HL-60 (cell line): Measurements from ENCODE around the gene NKPD1.
A peak's percentile ranks its signal among the peaks of the same experiment; 100 is the strongest.

Experiments
- DNase-seq, 2 experiments: peaks; one replicate each; pipeline ENCODE4 v3.0.0-alpha.2; 2010 to 2020; ENCODE audit warnings: low read depth in 1 of 2, low spot score in 1 of 2
- H3K27ac ChIP-seq: fragments of 250-450 bp; sonication (Bioruptor Pico); replicated peaks from 2 replicates; pipeline ENCODE4 v1.5.1; 2020; ENCODE audit warnings: mild to moderate bottlenecking, moderate library complexity
- H3K27me3 ChIP-seq: fragments of 250-450 bp; sonication (Bioruptor Pico); 2 replicates; pipeline ENCODE4 v1.5.1; 2021; ENCODE audit warnings: mild to moderate bottlenecking, moderate library complexity; ENCODE audit not compliant: insufficient read depth, poor library complexity, severe bottlenecking
- H3K4me3 ChIP-seq: replicated peaks from 2 replicates; pipeline ENCODE4 v1.5.1; 2011; ENCODE audit warnings: mild to moderate bottlenecking, control low read depth, low read length; ENCODE audit not compliant: insufficient read depth
- GABPA ChIP-seq: IDR thresholded peaks from 2 replicates; pipeline ENCODE4 v1.6.1; 2012; ENCODE audit warnings: low read depth
- POLR2AphosphoS5 ChIP-seq: IDR thresholded peaks from 2 replicates; pipeline ENCODE4 v1.6.1; 2012; ENCODE audit warnings: low read depth
- SPI1 ChIP-seq: IDR thresholded peaks from 2 replicates; pipeline ENCODE4 v1.6.1; 2012; ENCODE audit warnings: low read depth, mild to moderate bottlenecking, borderline replicate concordance
- TF ChIP-seq, protein P1 (sequence below): IDR thresholded peaks from one replicate; pipeline ENCODE4 v1.5.1; 2011; ENCODE audit warnings: low read length, control low read depth, inconsistent platforms; ENCODE audit not compliant: insufficient read depth
- TF ChIP-seq, protein P2 (sequence below): IDR thresholded peaks from 2 replicates; pipeline ENCODE4 v1.6.1; 2012; ENCODE audit warnings: low read depth; ENCODE audit not compliant: insufficient replicate concordance

NKPD1 gene

DNA sequence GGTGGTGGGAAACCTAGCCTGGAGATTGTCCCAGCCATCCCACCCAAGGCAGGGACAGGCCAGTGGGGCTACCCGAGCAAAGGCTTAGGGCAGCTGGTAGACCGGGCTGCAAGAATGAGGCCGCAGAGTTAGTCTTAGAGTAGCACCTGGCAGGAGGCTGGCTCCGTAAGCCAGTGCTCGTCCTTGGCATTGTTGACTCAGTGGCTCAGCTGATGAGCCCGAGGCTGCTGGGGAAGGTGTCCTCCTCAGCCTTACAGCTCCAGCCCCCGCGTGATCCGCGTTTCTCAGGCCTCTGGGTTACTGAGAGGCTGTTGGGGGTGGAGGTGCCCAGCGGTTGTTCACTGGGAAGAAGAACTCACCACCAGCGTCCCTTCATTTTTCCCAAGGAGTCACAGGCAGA, 43.1 kb downstream of the NKPD1 start:
- peak overlapping the region; percentile 78 for H3K27ac ChIP-seq
- H3K27me3 ChIP-seq = no peaks in the 10 kb centered on the region
- no peak overlapping the region for H3K4me3 ChIP-seq
- TF ChIP-seq GABPA (no peak), POLR2AphosphoS5 (no peak), SPI1 (no peak)
- TF ChIP-seq, protein P1, sequence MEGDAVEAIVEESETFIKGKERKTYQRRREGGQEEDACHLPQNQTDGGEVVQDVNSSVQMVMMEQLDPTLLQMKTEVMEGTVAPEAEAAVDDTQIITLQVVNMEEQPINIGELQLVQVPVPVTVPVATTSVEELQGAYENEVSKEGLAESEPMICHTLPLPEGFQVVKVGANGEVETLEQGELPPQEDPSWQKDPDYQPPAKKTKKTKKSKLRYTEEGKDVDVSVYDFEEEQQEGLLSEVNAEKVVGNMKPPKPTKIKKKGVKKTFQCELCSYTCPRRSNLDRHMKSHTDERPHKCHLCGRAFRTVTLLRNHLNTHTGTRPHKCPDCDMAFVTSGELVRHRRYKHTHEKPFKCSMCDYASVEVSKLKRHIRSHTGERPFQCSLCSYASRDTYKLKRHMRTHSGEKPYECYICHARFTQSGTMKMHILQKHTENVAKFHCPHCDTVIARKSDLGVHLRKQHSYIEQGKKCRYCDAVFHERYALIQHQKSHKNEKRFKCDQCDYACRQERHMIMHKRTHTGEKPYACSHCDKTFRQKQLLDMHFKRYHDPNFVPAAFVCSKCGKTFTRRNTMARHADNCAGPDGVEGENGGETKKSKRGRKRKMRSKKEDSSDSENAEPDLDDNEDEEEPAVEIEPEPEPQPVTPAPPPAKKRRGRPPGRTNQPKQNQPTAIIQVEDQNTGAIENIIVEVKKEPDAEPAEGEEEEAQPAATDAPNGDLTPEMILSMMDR = no peak
- TF ChIP-seq, protein P2, sequence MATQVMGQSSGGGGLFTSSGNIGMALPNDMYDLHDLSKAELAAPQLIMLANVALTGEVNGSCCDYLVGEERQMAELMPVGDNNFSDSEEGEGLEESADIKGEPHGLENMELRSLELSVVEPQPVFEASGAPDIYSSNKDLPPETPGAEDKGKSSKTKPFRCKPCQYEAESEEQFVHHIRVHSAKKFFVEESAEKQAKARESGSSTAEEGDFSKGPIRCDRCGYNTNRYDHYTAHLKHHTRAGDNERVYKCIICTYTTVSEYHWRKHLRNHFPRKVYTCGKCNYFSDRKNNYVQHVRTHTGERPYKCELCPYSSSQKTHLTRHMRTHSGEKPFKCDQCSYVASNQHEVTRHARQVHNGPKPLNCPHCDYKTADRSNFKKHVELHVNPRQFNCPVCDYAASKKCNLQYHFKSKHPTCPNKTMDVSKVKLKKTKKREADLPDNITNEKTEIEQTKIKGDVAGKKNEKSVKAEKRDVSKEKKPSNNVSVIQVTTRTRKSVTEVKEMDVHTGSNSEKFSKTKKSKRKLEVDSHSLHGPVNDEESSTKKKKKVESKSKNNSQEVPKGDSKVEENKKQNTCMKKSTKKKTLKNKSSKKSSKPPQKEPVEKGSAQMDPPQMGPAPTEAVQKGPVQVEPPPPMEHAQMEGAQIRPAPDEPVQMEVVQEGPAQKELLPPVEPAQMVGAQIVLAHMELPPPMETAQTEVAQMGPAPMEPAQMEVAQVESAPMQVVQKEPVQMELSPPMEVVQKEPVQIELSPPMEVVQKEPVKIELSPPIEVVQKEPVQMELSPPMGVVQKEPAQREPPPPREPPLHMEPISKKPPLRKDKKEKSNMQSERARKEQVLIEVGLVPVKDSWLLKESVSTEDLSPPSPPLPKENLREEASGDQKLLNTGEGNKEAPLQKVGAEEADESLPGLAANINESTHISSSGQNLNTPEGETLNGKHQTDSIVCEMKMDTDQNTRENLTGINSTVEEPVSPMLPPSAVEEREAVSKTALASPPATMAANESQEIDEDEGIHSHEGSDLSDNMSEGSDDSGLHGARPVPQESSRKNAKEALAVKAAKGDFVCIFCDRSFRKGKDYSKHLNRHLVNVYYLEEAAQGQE = no peak
- DNase-seq = no peak

DNA sequence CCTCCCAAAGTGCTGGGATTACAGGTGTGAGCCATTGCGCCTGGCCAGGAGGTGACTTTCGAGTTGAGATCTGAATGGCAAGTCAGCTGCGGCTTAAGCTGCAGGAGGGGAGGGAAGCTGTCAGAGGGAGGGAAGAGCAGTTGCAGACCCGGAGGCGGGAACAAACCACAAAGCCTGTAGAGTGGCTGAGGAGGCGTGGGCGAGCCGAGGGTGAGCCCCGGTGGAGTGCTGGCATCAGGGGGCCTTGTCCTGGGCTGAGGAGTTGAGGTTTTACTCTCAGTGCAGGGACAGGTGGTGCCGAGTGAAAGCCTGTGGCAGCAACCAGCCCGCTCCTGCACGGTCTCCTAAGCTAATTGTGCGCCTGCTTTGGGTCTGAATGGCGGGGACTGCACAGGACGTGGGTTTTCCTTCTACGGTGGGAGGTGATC, 43.6 kb downstream of the NKPD1 start:
- peak in 1 of 2 experiments; percentile 90 for DNase-seq
- Histone ChIP-seq H3K27me3 (no peaks in the 10 kb centered on the region), H3K27ac (peak overlapping the region; percentile 78)

DNA sequence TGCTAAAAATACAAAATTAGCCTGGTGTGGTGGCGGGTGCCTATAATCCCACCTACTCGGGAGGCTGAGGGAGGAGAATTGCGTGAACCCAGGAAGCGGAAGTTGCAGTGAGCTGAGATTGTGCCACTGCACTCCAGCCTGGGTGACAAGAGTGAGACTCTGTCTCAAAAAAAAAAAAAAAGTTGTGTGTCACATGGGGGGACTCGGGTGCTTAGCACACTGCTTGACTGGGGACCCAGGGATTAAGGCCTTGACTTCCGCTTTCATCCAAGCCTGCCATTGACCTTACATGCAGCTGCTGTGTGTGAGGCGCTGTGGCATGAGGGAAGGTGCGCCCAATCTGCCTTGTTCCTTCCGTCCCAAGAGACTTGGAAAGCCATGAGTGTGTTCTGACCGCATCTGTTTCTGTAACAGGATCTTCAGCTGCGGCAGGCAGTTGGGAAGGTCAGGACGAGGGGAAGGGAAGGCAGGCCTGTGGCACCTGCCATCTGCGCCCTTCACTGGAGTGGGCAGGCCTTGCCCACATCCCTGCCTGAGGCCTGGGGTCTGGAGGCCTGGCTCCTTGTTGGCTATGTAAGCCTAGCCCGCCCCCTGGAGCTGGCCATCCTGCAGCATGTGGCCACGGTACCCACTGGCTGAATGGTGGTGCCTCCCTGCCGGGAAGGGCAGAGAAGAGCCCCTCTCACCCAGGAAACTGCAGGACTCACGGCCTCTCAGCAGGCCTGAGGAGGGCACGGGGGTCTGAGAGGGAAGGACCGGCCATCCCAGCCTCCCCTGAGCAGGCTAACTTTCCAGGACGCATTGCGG, 44.8 kb downstream of the NKPD1 start:
- TF ChIP-seq GABPA (peak; percentile 89), POLR2AphosphoS5 (peak; percentile 95), SPI1 (peak; percentile 89; the same call in 1 of the 2 replicates)
- TF ChIP-seq, protein P2 = no peak
- TF ChIP-seq, protein P1 = no peak
- Histone ChIP-seq H3K27me3 (no peaks in the 10 kb centered on the region), H3K27ac (peak overlapping the region; percentile 78), H3K4me3 (no peak overlapping the region)
- peak; percentile 93 to 97 for DNase-seq

More for the DNA sequence above, 43.6 kb downstream of the NKPD1 start:
- TF ChIP-seq, protein P2 = no peak
- TF ChIP-seq POLR2AphosphoS5 = peak; percentile 77
- TF ChIP-seq SPI1 = no peak; the same call in 1 of the 2 replicates
- H3K4me3 ChIP-seq = no peak overlapping the region
